H9 (cell line): ENCODE data around the gene OGFOD1. TPM values are rescaled to one million over a fixed set of nuclear protein-coding genes. Genes with fewer than 3 reads are reported as not detected.

Experiments
- DNase-seq: peaks from one replicate; pipeline ENCODE4 v3.0.0-alpha.2; 2017
- H2AFZ ChIP-seq: one replicate; pipeline ENCODE4 v1.6.1; 2013; ENCODE audit warnings: mild to moderate bottlenecking, low read length, control low read depth, moderate library complexity
- H2AK5ac ChIP-seq: 2 replicates; pipeline ENCODE4 v1.6.1; 2013; ENCODE audit warnings: low read length, control low read depth, mixed read lengths; ENCODE audit not compliant: insufficient read length
- H2BK120ac ChIP-seq: one replicate; pipeline ENCODE4 v1.6.1; 2013; ENCODE audit warnings: low read depth, mild to moderate bottlenecking, low read length, control low read depth, inconsistent platforms; ENCODE audit not compliant: poor library complexity, severe bottlenecking
- H2BK12ac ChIP-seq: 2 replicates; pipeline ENCODE4 v1.6.1; 2013; ENCODE audit warnings: low read length, control low read depth, mixed read lengths, low read depth; ENCODE audit not compliant: insufficient read length
- H2BK15ac ChIP-seq: 2 replicates; pipeline ENCODE4 v1.6.1; 2013; ENCODE audit warnings: low read depth, low read length, control low read depth
- H2BK20ac ChIP-seq: one replicate; pipeline ENCODE4 v1.6.1; 2013; ENCODE audit warnings: low read depth, mild to moderate bottlenecking, low read length, control low read depth, inconsistent platforms; ENCODE audit not compliant: poor library complexity, severe bottlenecking
- H2BK5ac ChIP-seq: 2 replicates; pipeline ENCODE4 v1.6.1; 2013; ENCODE audit warnings: low read length, control low read depth, mixed read lengths; ENCODE audit not compliant: insufficient read length
- H3K14ac ChIP-seq: 2 replicates; pipeline ENCODE4 v1.6.1; 2013; ENCODE audit warnings: low read length, control low read depth; ENCODE audit not compliant: insufficient read depth
- H3K18ac ChIP-seq: 2 replicates; pipeline ENCODE4 v1.6.1; 2013; ENCODE audit warnings: low read depth, mild to moderate bottlenecking, mixed read lengths, low read length, control low read depth; ENCODE audit not compliant: insufficient read length
- H3K23ac ChIP-seq: 2 replicates; pipeline ENCODE4 v1.6.1; 2013; ENCODE audit warnings: low read length, control low read depth, mixed read lengths, low read depth; ENCODE audit not compliant: insufficient read length
- H3K23me2 ChIP-seq: 2 replicates; pipeline ENCODE4 v1.6.1; 2013; ENCODE audit warnings: low read depth, mild to moderate bottlenecking, mixed read lengths, low read length, control low read depth; ENCODE audit not compliant: insufficient read length, poor library complexity, severe bottlenecking
- H3K27ac ChIP-seq: 2 replicates; pipeline ENCODE4 v1.5.1; 2013; ENCODE audit warnings: low read length, control low read depth, mixed read lengths, low read depth; ENCODE audit not compliant: insufficient read length
- H3K27me3 ChIP-seq: 2 replicates; pipeline ENCODE4 v1.6.1; 2013; ENCODE audit warnings: low read length, control low read depth, inconsistent platforms; ENCODE audit not compliant: insufficient read depth
- H3K4ac ChIP-seq: 2 replicates; pipeline ENCODE4 v1.6.1; 2013; ENCODE audit warnings: low read depth, mild to moderate bottlenecking, control low read depth, inconsistent platforms, low read length, moderate library complexity
- H3K4me1 ChIP-seq: 2 replicates; pipeline ENCODE4 v1.6.1; 2013; ENCODE audit warnings: low read length, control low read depth, inconsistent platforms; ENCODE audit not compliant: insufficient read depth
- H3K4me2 ChIP-seq: 2 replicates; pipeline ENCODE4 v1.6.1; 2013; ENCODE audit warnings: low read length, control low read depth, mixed read lengths; ENCODE audit not compliant: insufficient read length, insufficient read depth
- H3K56ac ChIP-seq: 2 replicates; pipeline ENCODE4 v1.6.1; 2013; ENCODE audit warnings: low read depth, mild to moderate bottlenecking, mixed read lengths, low read length, control low read depth; ENCODE audit not compliant: insufficient read length
- H3K79me1 ChIP-seq: 2 replicates; pipeline ENCODE4 v1.6.1; 2013; ENCODE audit warnings: low read depth, mild to moderate bottlenecking, moderate library complexity, low read length, control low read depth, inconsistent platforms; ENCODE audit not compliant: insufficient read depth, poor library complexity, severe bottlenecking
- H3K79me2 ChIP-seq: 2 replicates; pipeline ENCODE4 v1.6.1; 2013; ENCODE audit warnings: low read length, control low read depth, inconsistent platforms; ENCODE audit not compliant: insufficient read depth
- H3K9ac ChIP-seq: 2 replicates; pipeline ENCODE4 v1.6.1; 2013; ENCODE audit warnings: low read length, control low read depth, mixed read lengths; ENCODE audit not compliant: insufficient read length; ENCODE audit errors: extremely low read depth
- H3K9me3 ChIP-seq: one replicate; pipeline ENCODE4 v1.6.1; 2013; ENCODE audit warnings: low read depth, low read length, inconsistent platforms; ENCODE audit not compliant: control insufficient read depth
- H3T11ph ChIP-seq: one replicate; pipeline ENCODE4 v1.6.1; 2013; ENCODE audit warnings: mild to moderate bottlenecking, low read length, control low read depth, inconsistent platforms
- H4K20me1 ChIP-seq: one replicate; pipeline ENCODE4 v1.6.1; 2013; ENCODE audit not compliant: control insufficient read depth, insufficient read length, insufficient read depth
- H4K5ac ChIP-seq: 2 replicates; pipeline ENCODE4 v1.6.1; 2013; ENCODE audit warnings: low read depth, mild to moderate bottlenecking, mixed read lengths, low read length, control low read depth; ENCODE audit not compliant: insufficient read length
- H4K8ac ChIP-seq: replicated peaks from 2 replicates; pipeline ENCODE4 v1.6.1; 2013; ENCODE audit warnings: low read length, control low read depth, mixed read lengths, low read depth; ENCODE audit not compliant: insufficient read length
- H4K91ac ChIP-seq: 2 replicates; pipeline ENCODE4 v1.6.1; 2013; ENCODE audit warnings: low read depth, mild to moderate bottlenecking, moderate library complexity, mixed read lengths, low read length, control low read depth; ENCODE audit not compliant: insufficient read length
- H3K27ac Mint-ChIP-seq, 3 experiments: 2 replicates in 2 of 3; 3 replicates in 1 of 3; pipeline ENCODE4 v1.8.0; 2020 to 2021; ENCODE audit warnings: mixed read lengths in 3 of 3, mild to moderate bottlenecking in 1 of 3, moderate library complexity in 1 of 3
- H3K27me3 Mint-ChIP-seq: 2 replicates; pipeline ENCODE4 v1.8.0; 2021; ENCODE audit warnings: low read depth, mild to moderate bottlenecking, moderate library complexity, mixed read lengths
- H3K36me3 Mint-ChIP-seq, 3 experiments: 2 replicates in 2 of 3; 3 replicates in 1 of 3; pipeline ENCODE4 v1.8.0; 2020 to 2021; ENCODE audit warnings: low read depth in 3 of 3, mixed read lengths in 3 of 3; ENCODE audit not compliant: insufficient read depth in 1 of 3
- H3K4me1 Mint-ChIP-seq, 2 experiments: 2 replicates each; pipeline ENCODE4 v1.8.0; 2020; ENCODE audit warnings: mixed read lengths in 2 of 2
- H3K4me3 Mint-ChIP-seq, 2 experiments: 2 replicates in 1 of 2; 3 replicates in 1 of 2; pipeline ENCODE4 v1.8.0; 2020 to 2021; ENCODE audit warnings: mild to moderate bottlenecking in 2 of 2, mixed read lengths in 2 of 2, moderate library complexity in 1 of 2
- H3K9me3 Mint-ChIP-seq, 2 experiments: 2 replicates in 1 of 2; 3 replicates in 1 of 2; pipeline ENCODE4 v1.8.0; 2020; ENCODE audit warnings: mild to moderate bottlenecking in 2 of 2, mixed read lengths in 2 of 2, moderate library complexity in 1 of 2
- WGBS: extraction: QIAGEN DNeasy Blood & Tissue Kit; methylation state at CpG from one replicate; pipeline ENCODE4 v1.1.7; 2013; ENCODE audit warnings: missing lambda C conversion rate, low lambda C conversion rate, mixed read lengths; ENCODE audit not compliant: insufficient read length; ENCODE audit errors: extremely low coverage; 5-methylcytosine and 5-hydroxymethylcytosine counted together
- total RNA-seq: library from RNA; stranded (reverse); gene quantifications from 2 replicates; pipeline ENCODE4 v1.2.1, GENCODE V29; 2021
- TF ChIP-seq, protein P1 (sequence below): fragments of 200-600 bp; sonication (generic); conservative IDR thresholded peaks from 3 replicates; pipeline ENCODE4 v1.8.0; 2021; ENCODE audit warnings: antibody characterized with exemption, mild to moderate bottlenecking

OGFOD1 gene
- total RNA-seq, 1 experiment from 2014 or later, result 66.5 TPM

GRCh38 chr16:56517206-56517605 is 65.9 kb downstream of the OGFOD1 start:
- H2BK120ac ChIP-seq, result no peak overlapping the region
- no peaks in the 10 kb centered on the region for H4K20me1 ChIP-seq
- no peaks in the 10 kb centered on the region for H3K27me3 ChIP-seq
- H3K79me2 ChIP-seq, result no peaks in the 10 kb centered on the region
- H2BK20ac ChIP-seq, result no peak overlapping the region
- H2BK15ac ChIP-seq, result no peak overlapping the region
- Mint-ChIP-seq H3K27me3 (peaks cover 3% of the 10 kb centered on the region), H3K27ac (no peak overlapping the region), H3K9me3 (no peaks in the 10 kb centered on the region), H3K36me3 (no peaks in the 10 kb centered on the region), H3K4me1 (peaks cover 7 to 16% of the 10 kb centered on the region in 2 experiments), H3K4me3 (no peak overlapping the region)
- no peak overlapping the region for H2BK12ac ChIP-seq
- no peak overlapping the region for H3K23ac ChIP-seq
- no peaks in the 10 kb centered on the region for H3K9me3 ChIP-seq
- peaks cover 6% of the 10 kb centered on the region for H3K23me2 ChIP-seq
- no CpG with 5 or more reads among the region's 2 CpGs for WGBS
- no peaks in the 10 kb centered on the region for H3K79me1 ChIP-seq
- H3K4me2 ChIP-seq, result no peak overlapping the region
- no peak overlapping the region for H3T11ph ChIP-seq
- H3K27ac ChIP-seq, result no peak overlapping the region
- H3K56ac ChIP-seq, result no peak overlapping the region
- H2BK5ac ChIP-seq, result no peak overlapping the region
- H2AFZ ChIP-seq, result no peak overlapping the region
- no peak overlapping the region for H3K9ac ChIP-seq
- no peak overlapping the region for H2AK5ac ChIP-seq
- H3K4me1 ChIP-seq, result no peaks in the 10 kb centered on the region
- H3K4ac ChIP-seq, result no peak overlapping the region
- TF ChIP-seq, protein P1, sequence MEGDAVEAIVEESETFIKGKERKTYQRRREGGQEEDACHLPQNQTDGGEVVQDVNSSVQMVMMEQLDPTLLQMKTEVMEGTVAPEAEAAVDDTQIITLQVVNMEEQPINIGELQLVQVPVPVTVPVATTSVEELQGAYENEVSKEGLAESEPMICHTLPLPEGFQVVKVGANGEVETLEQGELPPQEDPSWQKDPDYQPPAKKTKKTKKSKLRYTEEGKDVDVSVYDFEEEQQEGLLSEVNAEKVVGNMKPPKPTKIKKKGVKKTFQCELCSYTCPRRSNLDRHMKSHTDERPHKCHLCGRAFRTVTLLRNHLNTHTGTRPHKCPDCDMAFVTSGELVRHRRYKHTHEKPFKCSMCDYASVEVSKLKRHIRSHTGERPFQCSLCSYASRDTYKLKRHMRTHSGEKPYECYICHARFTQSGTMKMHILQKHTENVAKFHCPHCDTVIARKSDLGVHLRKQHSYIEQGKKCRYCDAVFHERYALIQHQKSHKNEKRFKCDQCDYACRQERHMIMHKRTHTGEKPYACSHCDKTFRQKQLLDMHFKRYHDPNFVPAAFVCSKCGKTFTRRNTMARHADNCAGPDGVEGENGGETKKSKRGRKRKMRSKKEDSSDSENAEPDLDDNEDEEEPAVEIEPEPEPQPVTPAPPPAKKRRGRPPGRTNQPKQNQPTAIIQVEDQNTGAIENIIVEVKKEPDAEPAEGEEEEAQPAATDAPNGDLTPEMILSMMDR, result no peak
- H4K8ac ChIP-seq, result no peak overlapping the region
- no peak overlapping the region for H3K18ac ChIP-seq
- no peak overlapping the region for H4K91ac ChIP-seq
- no peak overlapping the region for H3K14ac ChIP-seq
- no peak for DNase-seq
- no peak overlapping the region for H4K5ac ChIP-seq
